HUES6 (cell line): ENCODE measurements around the gene DMKN.

Experiments used
- H3K27ac ChIP-seq: 2 replicates; pipeline ENCODE4 v1.7.0; 2013; ENCODE audit warnings: low read depth, mild to moderate bottlenecking, low read length, inconsistent platforms
- H3K27me3 ChIP-seq: 2 replicates; pipeline ENCODE4 v1.6.1; 2013; ENCODE audit warnings: low read length; ENCODE audit not compliant: control insufficient read depth, insufficient read depth
- H3K36me3 ChIP-seq: 2 replicates; pipeline ENCODE4 v1.6.1; 2013; ENCODE audit warnings: low read length; ENCODE audit not compliant: control insufficient read depth, insufficient read depth
- H3K4me1 ChIP-seq: 2 replicates; pipeline ENCODE4 v1.6.1; 2013; ENCODE audit warnings: low read length; ENCODE audit not compliant: control insufficient read depth, insufficient read depth
- H3K4me3 ChIP-seq: 2 replicates; pipeline ENCODE4 v1.5.1; 2013; ENCODE audit warnings: low read depth, low read length
- H3K9ac ChIP-seq: one replicate; pipeline ENCODE4 v1.6.1; 2013; ENCODE audit warnings: mild to moderate bottlenecking, low read length
- H3K9me3 ChIP-seq: 2 replicates; pipeline ENCODE4 v1.6.1; 2013; ENCODE audit warnings: low read depth, low read length; ENCODE audit not compliant: control insufficient read depth, insufficient read depth

DMKN gene

DNA sequence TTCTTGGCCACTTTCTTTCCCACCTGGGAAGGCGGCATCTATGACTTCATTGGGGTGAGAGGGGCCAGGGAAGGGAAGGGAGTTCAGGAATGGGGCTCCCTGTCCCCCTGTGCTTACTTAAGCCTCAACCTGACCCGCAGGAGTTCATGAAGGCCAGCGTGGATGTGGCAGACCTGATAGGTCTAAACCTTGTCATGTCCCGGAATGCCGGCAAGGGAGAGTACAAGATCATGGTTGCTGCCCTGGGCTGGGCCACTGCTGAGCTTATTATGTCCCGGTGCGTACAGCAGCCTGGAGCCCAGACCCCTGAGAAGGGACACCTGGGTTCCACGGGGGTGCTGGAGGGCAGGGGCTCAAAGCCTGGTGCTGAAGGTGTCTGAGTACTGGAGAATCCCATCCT, 33.1 kb upstream of the DMKN start:
- H3K27ac ChIP-seq: no peak overlapping the region
- peaks cover 12% of the 10 kb centered on the region for H3K4me1 ChIP-seq
- H3K9me3 ChIP-seq: no peaks in the 10 kb centered on the region
- H3K9ac ChIP-seq: peak overlapping the region; percentile 94
- peak overlapping the region; percentile 89 for H3K4me3 ChIP-seq
- no peaks in the 10 kb centered on the region for H3K27me3 ChIP-seq
- H3K36me3 ChIP-seq: peaks cover 30% of the 10 kb centered on the region

DNA sequence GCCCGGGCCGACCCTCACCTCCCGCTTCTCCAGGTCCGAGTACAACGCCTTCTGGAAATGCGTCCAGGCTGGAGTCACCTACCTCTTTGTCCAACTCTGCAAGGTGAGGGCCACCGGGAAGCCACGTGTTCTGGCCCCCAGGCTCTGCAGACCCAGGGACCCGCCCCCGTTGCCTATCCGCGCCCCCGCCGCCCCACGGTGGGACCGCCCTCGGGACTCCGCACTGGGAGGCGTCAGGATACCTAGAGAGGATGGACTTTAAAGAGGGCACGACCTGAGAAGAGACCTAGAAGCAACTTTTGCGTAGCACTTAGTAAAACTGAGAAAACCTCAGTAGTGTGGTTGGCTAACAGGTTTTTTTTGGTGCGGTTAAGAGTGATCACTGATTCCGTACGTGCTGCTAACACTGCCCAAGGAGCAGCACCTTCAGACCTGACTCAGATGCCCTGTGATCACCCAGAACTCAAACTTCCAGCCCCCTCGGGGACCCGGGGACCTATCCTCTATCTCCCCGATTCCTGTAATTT, 32.5 kb upstream of the DMKN start:
- peak overlapping the region; percentile 89 for H3K4me3 ChIP-seq
- H3K27ac ChIP-seq: peak overlapping the region; percentile 93
- H3K4me1 ChIP-seq: peaks cover 12% of the 10 kb centered on the region
- peak overlapping the region; percentile 94 for H3K9ac ChIP-seq
- H3K9me3 ChIP-seq: no peaks in the 10 kb centered on the region
- H3K36me3 ChIP-seq: peaks cover 30% of the 10 kb centered on the region
- no peaks in the 10 kb centered on the region for H3K27me3 ChIP-seq

DNA sequence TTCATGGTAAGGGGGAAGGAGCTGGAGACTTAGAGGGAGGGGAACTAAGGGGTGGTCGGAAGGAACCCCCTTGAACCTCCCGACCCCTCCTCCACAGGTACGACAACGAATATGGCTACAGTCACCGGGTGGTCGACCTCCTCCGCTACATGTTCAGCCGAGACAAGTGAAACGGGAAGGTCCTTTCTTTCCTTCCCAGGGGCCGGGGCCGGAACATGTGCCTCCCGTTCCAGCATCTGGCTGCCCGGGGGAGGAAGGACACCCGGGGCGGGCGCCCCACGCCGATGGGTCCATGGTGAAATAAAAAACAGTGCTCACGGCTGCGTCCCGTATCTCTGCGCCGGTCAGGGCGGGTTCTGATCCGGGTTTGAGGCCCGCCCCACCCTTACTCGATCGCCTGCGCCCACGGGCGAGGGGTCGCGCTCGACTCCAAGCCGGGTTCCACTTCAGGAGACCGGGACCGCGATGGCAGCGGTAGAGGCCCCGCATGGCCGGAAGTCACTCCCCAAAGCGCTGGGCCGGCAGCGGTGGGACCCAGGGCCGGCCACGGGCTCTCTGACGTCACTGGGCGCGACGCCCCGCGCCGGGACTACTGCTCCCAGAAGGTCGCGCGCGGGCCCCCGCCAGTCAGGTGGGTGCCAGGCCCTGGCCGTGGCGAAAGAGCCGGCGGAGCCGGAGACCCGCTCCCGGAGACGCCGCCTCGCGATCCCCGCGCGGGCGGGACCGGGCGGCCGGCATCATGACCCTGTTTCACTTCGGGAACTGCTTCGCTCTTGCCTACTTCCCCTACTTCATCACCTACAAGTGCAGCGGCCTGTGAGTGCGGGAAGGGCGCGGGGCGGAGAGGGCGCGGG, 31.8 kb upstream of the DMKN start, which contains the start of gene TMEM147:
TSS of gene TMEM147 (plus strand) at position 626 of the 854 bp plus-strand sequence. CDS start at position 740, 114 bp downstream.
- H3K4me1 ChIP-seq: peaks cover 12% of the 10 kb centered on the region
- H3K9me3 ChIP-seq: no peaks in the 10 kb centered on the region
- H3K27ac ChIP-seq: peak within 1 kb of the TSS; percentile 93
- peaks cover 32% of the 10 kb centered on the region for H3K36me3 ChIP-seq
- no peaks in the 10 kb centered on the region for H3K27me3 ChIP-seq
- peak within 1 kb of the TSS; percentile 97 for H3K9ac ChIP-seq
- peak within 1 kb of the TSS; percentile 89 for H3K4me3 ChIP-seq

DNA sequence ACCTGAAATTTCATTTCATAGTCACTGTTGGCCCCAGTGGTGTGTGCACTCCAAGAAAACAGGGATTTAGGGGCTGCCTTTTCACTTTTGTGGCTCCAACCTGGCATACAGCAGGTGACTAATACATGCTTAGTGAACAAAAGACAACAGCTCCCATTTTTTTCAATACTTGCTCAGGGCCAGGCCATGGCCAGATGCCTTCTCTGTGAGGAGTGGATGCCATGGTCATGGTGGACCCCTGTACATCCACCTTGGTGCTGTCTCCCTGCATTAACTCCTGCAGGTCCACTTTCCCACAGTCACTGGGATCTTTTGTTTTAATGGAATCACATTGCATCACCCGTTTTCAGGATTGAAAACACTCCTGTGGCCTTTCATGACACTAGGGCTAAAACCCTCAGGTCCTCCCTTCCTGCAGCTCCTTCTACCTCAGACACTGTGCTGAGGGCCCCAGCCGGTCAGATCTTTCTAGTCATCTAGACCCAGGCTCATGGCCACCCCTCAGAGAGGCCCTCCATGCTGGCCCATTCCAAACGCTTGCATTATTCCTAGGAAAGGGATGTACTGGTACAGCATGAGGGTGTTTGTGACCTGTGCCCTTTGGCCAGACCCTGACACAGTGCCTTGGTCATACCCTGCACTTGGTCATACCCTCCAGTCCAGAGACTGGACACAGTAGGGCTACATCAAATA, 30.8 kb upstream of the DMKN start:
- Histone ChIP-seq H3K4me1 (peaks cover 12% of the 10 kb centered on the region), H3K36me3 (peaks cover 33% of the 10 kb centered on the region), H3K4me3 (peak overlapping the region; percentile 89), H3K9me3 (no peaks in the 10 kb centered on the region), H3K9ac (peak overlapping the region; percentile 97), H3K27ac (no peak overlapping the region), H3K27me3 (no peaks in the 10 kb centered on the region)

DNA sequence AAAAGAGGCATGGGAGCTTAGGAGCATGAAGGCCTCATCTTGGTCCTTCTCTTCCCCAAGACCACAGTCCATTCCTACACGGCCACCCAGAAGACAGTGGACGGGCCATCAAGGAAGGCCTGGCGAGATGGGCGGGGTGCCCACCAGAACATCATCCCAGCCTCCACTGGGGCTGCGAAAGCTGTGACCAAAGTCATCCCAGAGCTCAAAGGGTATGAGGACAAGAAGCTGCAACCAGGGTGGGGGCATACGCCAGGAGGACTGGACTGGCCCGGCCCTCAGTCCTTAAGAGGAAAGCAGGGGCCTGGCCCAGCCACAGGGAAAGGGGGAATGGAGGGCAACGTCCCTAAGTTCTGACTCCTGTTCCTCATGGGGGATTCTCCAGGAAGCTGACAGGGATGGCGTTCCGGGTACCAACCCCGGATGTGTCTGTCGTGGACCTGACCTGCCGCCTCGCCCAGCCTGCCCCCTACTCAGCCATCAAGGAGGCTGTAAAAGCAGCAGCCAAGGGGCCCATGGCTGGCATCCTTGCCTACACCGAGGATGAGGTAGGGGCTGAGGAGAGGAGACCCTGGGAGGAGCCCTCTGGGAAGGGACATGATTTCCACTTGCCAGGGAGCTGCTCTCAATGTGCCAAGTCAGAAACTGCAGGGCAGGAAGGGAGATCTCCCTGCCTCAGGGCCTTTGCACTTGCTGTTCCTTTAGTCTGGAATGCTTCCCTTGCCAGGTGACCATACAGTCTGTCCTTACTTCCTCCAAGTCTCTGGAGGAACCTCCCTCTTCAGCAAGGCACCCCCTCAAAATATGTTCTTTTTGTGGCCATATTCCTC, 30.0 kb upstream of the DMKN start:
- H3K9me3 ChIP-seq: no peaks in the 10 kb centered on the region
- H3K9ac ChIP-seq: no peak overlapping the region
- H3K4me3 ChIP-seq: 0 out of 2 replicates have a peak overlapping the region, but pooled peaks have one; percentile 89
- peaks cover 33% of the 10 kb centered on the region for H3K36me3 ChIP-seq
- peaks cover 12% of the 10 kb centered on the region for H3K4me1 ChIP-seq
- H3K27ac ChIP-seq: no peak overlapping the region
- H3K27me3 ChIP-seq: no peaks in the 10 kb centered on the region

DNA sequence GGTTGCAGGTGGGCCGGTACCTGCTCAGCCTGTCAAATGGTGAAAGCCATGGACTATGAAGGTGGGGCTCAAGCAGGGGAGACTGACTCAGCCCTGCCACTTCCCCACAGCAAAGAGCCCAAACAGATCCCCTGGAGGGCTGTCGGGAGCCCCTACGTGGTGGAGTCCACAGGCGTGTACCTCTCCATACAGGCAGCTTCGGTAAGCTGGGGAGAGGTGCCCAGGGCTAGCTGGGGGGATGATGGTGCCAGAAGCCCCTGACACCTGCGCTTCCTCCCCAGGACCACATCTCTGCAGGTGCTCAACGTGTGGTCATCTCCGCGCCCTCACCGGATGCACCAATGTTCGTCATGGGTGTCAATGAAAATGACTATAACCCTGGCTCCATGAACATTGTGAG, 28.8 kb upstream of the DMKN start:
- H3K27me3 ChIP-seq: no peaks in the 10 kb centered on the region
- H3K36me3 ChIP-seq: peaks cover 30% of the 10 kb centered on the region
- no peak overlapping the region for H3K27ac ChIP-seq
- H3K4me1 ChIP-seq: peaks cover 14% of the 10 kb centered on the region
- no peak overlapping the region for H3K4me3 ChIP-seq
- no peaks in the 10 kb centered on the region for H3K9me3 ChIP-seq
- H3K9ac ChIP-seq: no peak overlapping the region

DNA sequence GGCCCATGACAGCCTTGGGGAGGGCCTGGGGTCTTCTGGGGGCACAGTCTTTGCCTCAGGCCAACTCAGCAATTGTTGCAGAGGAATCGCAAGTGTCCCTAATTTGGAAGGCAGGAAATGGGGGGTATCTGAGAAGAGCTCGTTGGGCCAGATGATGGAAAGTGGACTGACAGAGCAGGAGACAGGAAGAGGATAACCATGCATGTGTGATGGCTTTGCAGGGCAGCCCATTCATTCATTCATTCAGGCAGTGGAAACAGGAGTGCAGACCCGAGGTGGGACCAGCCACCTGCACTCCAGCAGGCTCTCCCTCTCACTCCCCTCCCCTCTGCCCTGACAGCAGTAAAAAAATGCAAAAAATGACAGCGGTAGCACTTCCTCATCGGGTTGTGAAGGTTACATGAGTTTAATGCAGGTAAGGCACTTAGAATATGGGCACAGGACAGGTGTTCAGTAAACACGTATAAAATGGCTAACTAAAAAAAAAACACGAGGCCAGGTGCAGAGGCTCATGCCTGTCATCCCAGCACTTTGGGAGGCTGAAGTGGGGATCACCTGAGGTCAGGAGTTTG, 27.0 kb upstream of the DMKN start:
- Histone ChIP-seq H3K36me3 (peaks cover 24% of the 10 kb centered on the region), H3K9ac (no peak overlapping the region), H3K9me3 (no peaks in the 10 kb centered on the region), H3K27me3 (no peaks in the 10 kb centered on the region), H3K4me1 (peaks cover 15% of the 10 kb centered on the region), H3K4me3 (no peak overlapping the region), H3K27ac (no peak overlapping the region)

DNA sequence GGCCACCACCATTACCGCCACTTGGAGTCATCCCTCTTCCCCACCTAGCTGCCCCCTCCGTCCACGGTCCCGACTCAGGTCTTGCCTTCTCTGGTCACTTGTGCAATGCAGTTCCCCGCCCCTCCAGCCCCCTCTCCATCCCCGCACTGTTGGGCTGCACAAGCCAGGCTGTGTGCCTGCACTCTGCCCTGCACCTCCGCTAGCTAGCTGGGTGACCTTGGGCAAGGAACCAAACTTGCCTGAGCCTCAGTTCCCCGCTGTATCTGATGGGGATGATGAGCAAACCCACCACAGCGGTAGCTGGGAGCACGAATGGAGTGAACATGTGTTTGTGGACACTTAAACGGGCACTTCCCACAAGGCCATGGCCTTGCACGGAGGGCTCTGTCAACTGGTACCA, 26.4 kb upstream of the DMKN start:
- Histone ChIP-seq H3K27ac (no peak overlapping the region), H3K9ac (no peak overlapping the region), H3K36me3 (peaks cover 24% of the 10 kb centered on the region), H3K4me3 (no peak overlapping the region), H3K9me3 (no peaks in the 10 kb centered on the region), H3K4me1 (peaks cover 18% of the 10 kb centered on the region), H3K27me3 (no peaks in the 10 kb centered on the region)

DNA sequence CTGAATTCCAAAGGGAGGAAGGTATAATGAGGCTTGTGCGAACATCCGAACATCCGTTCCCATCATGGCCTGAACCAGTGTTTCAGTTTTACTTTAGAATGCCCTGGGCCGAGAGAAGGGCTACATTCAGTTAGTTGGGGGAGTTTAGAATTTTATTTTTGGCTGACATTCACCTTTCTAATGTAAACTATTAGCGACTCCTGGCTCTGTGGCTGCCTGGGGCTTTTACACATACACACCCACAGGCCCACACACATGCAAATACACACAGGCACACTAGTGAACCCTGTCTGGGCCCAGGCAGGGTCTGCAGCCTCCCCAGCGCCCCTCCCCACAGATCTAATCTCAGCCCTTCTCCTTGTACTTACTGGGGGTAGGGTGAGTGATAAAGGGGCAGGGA, 25.9 kb upstream of the DMKN start:
- Histone ChIP-seq H3K4me3 (no peak overlapping the region), H3K27ac (no peak overlapping the region), H3K9me3 (no peaks in the 10 kb centered on the region), H3K9ac (no peak overlapping the region), H3K4me1 (peaks cover 17% of the 10 kb centered on the region), H3K27me3 (no peaks in the 10 kb centered on the region), H3K36me3 (peaks cover 24% of the 10 kb centered on the region)

DNA sequence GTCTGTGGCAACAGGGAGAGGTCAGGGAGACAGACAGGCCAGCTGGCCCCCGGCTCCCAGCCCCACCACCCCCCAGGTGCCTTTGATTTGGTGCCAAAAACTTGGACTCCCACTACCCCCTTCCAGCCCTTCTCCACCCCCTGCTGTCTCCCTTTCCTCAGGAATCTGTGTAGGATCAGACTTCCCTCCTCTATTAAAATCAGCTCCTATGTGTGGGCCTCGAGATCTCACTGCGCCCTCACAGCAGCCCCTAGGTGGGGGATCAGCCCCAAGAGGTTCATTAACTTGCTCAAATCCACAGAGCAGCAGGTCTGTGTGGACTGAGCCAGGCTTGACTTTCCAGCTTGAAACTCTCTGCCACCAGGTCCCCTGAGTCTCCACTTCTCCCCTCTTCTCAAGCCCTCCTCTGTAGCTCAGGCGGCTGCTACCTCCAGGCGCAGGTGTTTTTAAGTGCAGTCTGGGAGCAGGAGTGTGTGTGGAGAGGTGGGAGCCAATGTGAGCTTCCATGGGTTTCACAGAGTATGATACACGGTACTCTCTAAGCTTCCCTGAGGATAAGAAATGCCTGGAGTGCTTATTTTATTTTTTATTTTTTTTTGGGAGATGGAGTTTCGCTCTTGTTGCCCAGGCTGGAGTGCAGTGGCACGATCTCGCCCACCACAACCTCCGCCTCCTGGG, 21.5 kb upstream of the DMKN start:
- Histone ChIP-seq H3K9me3 (no peaks in the 10 kb centered on the region), H3K27ac (no peak overlapping the region)

More for the DNA sequence above, 21.5 kb upstream of the DMKN start:
- H3K4me1 ChIP-seq: peaks cover 22% of the 10 kb centered on the region
- peaks cover 9% of the 10 kb centered on the region for H3K27me3 ChIP-seq
- H3K9ac ChIP-seq: no peak overlapping the region
- peaks cover 2% of the 10 kb centered on the region; the same call in 1 of the 2 replicates for H3K36me3 ChIP-seq
- H3K4me3 ChIP-seq: no peak overlapping the region
